GM19397 (cell line): ENCODE measurements around the gene PLA2G4D.

Source experiments
- ATAC-seq: cut with Tn5 transposase; IDR thresholded peaks from one replicate; pipeline ENCODE4 v1.9.1; 2021; ENCODE audit warnings: mild to moderate bottlenecking, moderate library complexity; ENCODE audit not compliant: unreplicated experiment

Gene PLA2G4D

DNA sequence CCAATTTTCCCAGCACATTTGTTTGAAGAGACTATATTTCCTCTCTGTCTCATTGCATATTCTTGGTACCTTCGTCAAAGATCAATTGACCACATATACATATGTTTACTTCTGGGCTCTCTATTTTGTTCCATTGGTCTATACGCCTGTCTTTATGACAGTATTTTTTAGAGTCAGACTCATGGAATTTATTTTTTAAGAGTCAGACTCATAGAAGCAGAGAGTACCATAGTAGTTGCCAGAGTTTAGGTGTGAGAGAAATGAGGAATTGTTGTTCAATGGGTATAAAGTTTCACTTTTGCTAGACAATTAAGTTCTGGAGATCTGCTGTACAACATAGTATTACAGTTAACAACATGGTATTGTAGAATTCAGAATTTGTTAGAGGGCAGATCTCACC, 35.0 kb upstream of the PLA2G4D start:
- no peak for ATAC-seq

DNA sequence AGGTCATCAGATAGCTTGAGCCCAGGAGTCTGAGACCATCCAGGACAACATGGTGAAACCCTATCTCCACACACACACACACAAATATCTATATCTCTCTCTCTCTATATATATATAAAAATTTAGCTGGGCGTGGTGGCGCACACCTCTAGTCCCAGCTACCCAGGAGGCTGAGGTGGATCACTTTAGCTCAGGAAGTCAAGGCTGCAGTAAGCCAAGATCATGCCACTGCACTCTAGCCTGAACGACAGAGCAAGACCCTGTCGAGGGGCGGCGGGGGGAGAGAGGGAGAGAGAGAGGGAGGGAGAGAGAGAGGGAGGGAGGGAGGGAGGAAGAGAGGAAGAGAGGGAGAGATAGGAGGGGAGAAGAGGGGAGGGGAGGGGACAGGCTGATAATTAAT, 34.1 kb upstream of the PLA2G4D start:
- ATAC-seq: no peak

DNA sequence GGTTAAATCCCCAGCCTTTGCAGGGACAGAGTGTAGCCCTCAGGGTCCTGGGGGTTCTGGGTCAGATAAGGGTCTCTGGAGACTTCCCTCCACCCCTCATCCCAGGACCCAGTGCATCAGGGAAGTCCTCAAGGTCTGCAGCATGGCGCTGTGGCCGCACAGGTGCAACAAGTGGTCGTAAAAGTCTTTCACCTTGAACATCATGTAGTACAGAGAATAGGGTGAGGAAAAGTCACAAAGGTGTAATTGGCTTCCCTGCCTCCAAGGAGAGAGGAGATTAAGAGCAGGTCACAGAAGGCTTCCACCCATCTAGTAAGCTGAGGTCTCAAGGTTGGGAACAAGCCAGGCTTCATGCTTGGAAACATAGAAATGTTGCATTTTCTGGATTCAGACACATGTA, 29.2 kb upstream of the PLA2G4D start:
- no peak for ATAC-seq

DNA sequence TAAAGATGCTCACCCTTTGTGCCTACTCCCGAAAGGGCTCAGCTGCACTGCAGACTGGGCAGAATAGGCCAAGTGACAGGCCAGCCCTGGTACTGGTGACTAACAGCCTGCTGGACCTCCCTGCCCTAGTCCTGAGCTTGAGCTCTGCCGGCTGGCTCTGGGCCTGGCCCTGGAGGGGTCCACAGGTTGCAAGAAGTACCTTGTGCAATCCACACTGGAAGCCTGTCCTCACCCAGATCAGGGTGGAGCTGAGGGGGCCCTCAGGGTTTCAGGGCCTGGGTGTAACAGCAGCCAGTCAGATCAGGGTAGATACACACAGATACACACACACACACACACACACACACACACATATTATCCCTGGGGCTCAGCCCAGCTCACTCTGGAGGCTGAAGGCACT, 27.3 kb upstream of the PLA2G4D start:
- no peak for ATAC-seq

DNA sequence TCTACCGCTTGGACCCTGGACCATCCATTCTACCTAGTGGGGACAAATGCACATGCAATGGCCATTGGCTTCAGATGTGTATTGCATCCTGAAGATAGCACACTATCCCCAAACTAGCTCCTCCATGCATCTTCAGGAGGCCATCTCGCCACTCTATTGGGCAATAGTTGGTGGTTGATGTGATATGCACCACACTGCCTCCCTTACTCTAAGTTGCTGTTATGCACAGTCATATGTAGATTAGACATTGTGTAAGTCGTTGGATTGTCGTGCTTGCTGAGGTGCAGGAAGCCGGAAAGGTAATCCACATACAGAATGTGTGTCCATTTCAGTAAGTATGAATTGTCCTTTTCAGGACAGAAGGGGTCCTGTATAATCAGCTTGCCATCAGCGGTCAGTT, 26.7 kb upstream of the PLA2G4D start:
- ATAC-seq: no peak

DNA sequence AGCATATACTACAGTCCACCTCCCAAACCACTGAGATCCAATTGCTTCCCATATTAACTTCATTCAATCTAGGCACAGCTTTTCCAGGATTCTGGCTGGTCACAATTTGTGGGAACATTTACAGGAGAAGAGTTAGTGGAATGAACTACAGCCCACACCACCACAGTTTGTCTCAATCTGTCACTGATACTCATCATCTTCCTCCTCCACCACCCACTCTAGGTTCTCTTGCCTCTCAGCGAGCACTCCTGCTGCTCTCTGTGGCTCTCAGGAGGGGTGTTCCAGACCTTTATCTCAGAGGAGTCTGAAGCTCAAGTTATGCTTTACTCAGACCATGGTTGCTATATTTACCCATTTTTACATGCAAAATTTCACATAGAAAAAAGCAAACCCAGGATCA, 25.9 kb upstream of the PLA2G4D start:
- no peak for ATAC-seq

DNA sequence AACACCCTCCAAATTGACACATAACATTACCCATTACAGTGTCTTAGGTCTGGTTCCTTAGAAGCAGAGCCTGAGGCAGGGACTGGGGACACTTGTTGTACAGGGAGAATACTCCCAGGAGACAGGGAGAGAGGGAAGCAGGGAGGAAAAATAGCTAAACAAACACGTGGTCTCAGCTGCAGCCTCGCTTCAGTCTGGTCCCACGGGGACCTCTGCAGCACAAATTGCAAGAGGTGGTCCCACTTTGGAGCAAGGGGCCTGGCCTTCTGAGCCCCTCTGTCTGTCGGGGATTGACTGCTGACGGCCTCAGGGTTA, 25.0 kb upstream of the PLA2G4D start:
- no peak for ATAC-seq

DNA sequence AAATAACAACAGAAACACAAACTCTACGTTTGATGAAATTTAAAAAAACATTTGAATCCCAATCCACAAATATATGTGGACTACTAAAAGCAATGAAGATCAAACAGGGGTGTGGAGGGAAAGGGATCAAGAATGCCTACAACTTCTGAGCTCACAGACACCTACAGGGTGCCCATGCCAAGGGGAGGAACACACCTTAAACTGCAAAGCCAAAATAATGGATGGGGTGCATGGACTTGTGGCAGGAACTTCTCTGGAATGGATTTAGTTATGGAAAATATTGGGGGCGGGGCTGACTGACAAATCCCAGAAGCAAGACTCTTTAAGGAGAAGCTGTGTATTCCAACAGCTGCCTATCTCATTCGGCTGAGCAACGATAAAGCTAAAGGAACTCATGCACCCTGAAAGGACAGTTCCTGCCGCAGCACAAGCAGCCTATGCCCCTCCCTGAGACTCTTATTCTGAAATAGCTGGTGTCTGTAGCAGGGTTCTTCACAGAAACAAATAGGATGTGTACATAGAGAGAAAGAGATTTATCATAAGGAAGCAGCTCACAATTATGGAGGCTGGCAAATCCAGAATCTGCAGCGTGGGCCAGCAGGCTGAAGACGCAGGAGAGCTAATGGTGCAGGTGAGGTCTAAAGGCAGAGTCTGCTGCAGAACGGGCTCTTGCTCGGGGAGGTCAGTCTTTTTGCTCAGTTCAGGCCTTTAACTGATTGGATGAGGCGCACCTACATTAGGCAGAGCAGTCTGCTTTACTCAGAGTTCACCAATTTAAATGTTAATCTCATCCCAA, 24.5 kb upstream of the PLA2G4D start:
- no peak for ATAC-seq

DNA sequence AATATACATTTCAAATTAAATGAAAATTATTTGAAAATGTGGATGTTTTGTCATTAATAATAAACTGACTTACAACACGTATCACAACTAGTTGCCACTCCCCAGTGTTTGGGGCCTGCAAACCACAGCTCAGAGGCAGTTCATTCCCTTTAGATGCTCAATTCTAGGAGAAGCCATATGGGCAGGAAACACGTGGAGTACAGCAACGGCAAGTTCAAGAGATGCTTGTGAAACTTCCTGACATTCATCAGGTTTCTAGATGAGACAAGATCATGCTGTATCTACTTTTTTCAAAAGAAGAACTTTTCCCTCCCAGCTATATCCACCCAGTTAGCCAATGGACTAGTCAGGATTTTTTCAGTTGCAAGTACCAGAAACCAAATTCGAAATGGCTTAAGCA, 17.6 kb upstream of the PLA2G4D start:
- ATAC-seq: no peak

DNA sequence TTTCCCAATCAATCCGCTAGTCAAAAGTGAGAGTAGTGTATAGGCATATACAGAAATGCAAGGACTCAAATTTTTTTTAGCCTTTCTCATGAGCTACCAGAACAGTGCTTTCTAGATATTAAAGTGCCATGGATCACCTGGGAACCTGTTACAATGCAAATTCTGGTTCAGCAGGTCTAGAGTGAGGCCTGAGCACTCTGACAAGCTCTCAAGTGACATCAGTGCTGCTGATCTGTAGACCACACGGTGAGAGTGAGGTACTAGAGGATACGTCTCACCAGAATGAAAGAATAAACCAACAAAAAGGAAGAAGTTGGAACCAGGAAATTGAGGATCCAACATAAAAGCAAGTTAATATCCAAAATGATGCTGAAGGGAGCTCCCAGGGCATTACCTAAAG, 16.0 kb upstream of the PLA2G4D start:
- no peak for ATAC-seq

DNA sequence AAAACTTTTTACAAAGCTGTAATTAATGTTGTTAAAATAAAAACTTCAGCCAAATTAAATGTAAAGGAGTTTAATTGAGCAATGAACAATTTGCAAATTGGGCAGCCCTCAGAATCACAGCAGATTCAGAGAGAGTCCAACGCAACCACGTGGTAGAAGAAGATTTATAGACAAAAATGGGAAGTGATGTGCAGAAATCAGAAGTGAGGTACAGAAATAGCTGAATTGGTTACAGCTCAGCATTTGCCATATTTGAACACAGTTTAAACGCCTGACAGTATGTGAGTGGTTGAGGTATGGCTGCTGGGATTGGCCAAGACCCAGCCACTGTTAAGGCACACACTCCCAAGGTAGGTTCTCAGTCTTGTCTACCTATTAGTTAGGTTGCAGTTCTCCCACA, 14.4 kb upstream of the PLA2G4D start:
- ATAC-seq: no peak

DNA sequence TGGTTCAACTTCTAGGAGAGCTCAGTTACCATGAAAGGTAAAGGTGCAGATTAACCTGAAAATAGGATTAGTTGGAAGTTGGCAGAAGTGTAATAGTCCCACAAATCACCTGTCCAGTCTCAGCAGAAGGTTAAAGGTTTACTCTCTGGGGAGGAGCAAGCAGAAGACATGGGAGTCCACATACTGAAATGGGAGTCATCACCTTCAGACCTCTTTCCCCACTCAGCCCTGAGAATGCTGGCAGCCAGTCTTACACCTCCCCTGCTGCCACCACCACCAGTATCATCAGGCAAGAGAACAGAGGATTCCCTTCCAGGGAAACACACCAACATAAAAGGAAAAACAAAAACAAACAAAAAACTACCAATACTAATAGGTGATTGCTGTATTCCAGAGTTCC, 13.8 kb upstream of the PLA2G4D start:
- no peak for ATAC-seq

DNA sequence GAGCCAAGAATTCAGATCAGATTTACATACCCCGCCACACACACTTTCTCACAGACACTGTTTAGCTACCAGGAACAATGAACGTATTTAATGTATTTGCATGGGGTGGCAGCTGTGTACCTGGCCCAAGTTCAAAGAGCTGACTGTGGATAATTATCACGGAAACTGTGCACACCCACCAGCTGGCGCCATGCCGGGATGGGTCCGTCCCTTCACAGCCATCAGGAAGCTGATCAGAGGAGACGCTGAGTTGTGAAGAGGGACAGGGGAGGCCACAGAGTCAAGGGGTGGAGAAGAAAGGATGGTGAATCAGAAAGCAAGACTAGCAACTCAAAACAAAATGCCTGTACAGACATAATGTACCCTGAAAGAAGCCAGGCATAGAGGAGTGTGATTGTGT, 13.1 kb upstream of the PLA2G4D start:
- ATAC-seq: no peak

DNA sequence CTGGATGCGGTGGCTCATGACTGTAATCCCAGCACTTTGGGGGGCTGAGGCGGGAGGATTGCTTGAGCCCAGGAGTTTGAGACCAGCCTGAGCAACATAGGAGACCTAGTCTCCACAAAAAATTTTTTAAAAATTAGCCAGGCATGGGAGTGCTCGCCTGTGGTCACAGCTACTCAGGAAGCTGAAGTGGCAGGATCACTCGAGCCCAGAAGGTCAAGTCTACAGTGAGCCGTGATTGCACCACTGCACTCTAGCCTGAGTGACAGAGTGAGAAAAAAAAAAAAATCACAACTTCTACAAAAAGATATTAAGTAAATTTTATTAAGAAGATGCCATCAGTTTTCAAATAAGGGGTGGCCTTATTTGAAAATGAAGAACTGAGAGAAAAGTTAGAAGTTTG, 11.9 kb upstream of the PLA2G4D start:
- no peak for ATAC-seq

DNA sequence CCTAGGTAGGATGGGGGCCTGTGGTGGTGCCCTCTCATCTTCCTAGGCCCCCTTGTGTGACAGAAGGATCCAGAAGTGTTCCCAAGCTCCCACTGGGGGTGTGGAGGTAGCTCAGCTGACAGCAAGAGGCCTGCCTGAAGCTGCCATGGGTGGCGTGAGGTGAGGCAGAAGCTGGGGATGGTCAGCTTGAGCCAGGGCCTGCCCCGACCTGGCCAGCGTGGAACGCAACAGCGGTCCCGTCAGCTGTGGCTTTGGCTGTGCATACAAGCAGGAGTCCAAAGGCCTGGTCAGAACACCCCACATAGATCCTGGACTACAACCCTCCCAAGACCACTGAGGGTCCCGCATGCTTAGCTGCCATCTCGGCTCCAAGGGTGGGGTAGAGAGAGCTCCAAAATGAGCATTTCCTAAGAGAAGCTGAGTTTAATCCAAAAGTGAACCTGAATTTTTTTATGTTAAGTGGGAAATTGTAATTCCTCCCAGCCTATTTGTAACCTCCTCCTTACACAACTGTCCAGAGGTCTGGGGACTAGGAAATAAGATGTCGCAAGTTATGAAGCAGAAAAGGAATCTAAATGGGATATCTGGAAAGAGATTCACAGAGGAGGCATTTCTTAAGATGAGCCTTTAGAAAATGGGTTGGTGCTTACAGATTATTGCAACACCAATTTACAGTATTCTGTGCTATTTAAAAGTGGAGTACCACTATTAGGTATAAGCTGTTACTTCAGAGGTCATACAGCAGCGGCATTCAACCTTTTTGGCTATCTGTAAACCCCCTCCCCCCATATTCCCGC, 9.9 kb upstream of the PLA2G4D start:
- no peak for ATAC-seq

DNA sequence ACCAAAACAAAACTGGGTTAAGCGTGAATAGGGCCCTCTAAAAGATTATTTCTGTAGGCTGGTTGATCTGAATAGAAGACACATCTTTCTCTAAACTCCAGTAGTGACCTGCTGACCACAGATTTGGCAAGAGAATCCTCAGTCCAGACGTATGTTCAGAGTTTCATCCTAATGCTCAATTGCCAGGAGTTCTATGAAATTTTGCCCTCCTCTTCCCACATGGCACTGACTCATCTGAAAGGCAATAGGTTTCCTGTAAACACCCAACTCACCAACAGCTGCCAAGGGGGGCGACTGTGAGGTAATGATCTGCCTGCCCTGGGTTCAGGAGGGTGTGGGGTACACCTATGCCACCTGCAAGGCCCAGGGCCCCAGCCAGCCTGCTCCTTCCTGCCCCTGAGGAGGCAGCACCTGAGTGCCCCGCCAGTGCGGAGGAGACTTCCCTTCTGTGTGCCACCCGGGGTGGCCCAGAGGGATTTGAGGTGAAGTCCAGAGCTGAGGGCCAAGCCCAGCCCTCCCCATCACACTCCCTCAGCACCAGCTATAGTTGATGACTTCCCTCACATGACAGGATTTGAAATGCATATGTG, 8.4 kb upstream of the PLA2G4D start:
- no peak for ATAC-seq

DNA sequence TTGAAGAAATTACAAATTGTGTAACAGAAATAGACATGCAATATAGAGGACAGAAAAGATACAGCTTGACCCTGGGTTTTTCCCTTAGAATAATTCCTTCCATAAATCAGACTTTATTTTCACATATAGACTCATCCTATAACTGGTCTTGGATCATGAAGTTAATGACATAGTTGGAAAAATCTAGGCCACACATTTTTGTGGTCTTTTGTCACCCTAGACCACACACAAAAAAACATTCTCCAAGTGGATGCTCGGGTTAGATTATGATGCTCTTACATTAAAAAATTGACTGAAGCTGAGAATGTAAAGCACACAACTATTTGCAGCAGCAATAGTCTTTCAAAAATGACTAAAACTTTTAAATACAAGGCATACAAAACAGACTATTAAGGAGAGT, 7.5 kb upstream of the PLA2G4D start:
- no peak for ATAC-seq

DNA sequence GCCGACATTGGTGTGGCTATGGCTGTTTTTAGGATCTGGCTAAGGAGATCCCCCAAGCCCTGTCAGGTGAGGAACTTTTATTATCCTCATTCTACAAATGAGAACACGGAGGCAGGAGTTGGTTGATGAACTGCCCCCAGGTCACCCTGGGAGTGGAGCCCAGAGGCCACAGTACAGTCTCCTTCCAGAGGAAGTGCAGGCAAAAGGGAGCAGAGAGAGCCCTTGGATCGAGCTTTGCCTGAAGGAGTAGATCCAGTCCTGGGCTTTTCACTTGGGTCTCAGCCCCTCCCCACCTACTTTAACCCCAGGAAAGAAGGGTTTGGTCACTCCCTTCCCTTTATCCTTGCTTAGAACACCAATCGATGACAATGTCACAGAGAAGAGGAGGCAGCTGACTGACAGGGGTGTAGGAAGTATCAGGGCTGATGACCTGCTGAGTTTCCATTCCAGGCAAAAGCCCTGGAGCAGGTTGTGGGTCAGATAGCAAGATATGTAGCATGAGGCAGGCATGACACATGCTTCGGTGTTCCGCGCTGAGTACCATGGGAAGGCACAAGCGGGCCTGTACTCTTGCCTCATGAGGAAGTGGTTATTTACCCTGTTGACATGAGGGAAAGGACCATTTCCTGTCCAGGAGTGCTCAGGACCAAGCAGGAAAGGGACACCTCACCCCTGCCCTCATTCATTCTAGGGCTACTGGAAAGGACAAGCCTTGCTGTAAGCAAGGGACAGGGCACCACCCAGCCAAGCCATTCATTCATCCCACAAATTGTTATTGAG, 5.8 kb upstream of the PLA2G4D start:
- no peak for ATAC-seq

DNA sequence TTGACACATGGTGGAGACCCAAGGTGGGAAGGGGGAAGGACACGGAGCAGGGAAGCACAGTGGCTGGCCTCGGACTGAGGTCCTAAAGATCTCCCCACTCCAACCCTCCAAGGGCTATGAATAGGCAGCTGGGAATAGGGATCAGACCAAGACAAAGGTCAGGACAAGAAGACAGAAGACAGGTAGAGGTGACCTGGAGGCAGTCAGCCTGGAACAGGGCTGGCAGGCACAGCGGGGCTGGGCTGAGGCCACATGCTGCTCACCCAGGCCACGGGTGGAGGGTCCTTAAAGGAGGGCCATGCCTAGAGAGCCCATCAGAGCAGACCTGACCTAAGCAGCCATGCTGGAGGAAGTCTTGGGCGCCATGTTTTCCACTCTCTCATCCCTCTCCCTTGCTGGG, 2.7 kb upstream of the PLA2G4D start:
- ATAC-seq: no peak

DNA sequence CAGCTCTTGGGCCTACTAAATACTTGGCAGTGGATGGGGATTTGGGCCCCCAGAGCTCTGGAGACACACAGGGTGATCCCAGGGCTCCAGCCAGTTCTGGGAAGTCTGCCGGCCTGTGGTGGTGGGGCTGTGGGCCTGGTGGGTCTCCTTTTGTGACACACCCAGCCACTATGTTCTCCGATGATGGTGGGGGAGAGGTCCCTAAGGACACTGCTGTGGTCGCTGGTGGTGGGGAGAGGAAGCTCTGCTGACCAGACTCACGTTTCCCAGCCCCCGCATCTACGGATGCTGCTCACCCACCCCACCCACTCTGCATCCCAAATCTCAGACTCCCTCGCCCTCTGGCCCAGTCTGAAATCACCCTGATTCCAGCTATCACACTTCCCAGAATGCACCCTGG, 396 bp downstream of the PLA2G4D start:
- ATAC-seq: no peak
